Suprapubic skin (tissue), 3 donors: ENCODE measurements around the gene TTC28.

Source experiments
- POLR2A ChIP-seq, 2 donors: fragments of 450-650 bp; IDR thresholded peaks; one replicate each; pipeline ENCODE4 v1.6.1; 2017; ENCODE audit warnings: antibody characterized with exemption in 2 of 2, mild to moderate bottlenecking in 2 of 2, moderate library complexity in 2 of 2
- TF ChIP-seq, protein P1 (sequence below), 2 donors: fragments of 200-600 bp in 1 of 2; fragments of 450-650 bp in 1 of 2; sonication (generic) in 1 of 2; IDR thresholded peaks; one replicate each; pipeline ENCODE4 v1.5.1; 2016 to 2019; ENCODE audit warnings: antibody characterized with exemption in 2 of 2, mild to moderate bottlenecking in 1 of 2, moderate library complexity in 1 of 2

DNA sequence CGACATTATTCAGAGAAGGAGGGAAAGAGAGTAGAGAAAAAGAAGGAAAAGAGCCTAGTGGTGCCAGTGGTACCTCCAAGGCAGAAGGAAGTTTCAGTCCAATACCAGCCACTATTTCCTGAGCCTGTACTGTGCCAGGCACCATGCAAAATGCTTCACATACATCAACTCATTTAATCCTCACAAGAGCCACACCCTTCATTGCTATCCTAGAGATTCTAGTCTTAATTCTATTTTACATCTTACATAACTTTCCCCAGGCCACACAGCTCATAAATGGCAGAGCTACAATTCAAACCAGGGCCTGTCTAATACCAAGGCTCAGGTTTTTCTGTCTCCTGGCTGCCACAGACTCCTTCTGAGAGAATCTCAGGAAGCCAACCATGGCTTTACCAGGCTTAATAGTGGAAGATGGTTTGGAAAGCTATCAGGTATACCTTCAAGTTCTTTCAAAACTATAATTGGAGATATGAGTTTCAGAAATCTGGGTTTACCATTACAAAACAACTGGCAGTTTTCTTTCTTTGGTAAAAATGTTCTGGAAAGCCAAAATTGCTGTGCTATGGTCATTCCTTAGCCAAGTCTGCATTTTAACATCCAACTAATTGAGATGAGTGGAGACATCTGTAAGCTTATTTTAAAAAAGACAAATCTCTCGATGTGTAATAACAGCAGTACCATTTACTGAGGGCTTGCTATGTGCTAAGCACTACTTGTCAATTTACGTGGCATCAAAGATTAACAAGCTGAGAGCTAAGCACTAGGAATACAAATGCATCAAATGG lies 535.5 kb downstream of the TTC28 start:
- TF ChIP-seq, protein P1, sequence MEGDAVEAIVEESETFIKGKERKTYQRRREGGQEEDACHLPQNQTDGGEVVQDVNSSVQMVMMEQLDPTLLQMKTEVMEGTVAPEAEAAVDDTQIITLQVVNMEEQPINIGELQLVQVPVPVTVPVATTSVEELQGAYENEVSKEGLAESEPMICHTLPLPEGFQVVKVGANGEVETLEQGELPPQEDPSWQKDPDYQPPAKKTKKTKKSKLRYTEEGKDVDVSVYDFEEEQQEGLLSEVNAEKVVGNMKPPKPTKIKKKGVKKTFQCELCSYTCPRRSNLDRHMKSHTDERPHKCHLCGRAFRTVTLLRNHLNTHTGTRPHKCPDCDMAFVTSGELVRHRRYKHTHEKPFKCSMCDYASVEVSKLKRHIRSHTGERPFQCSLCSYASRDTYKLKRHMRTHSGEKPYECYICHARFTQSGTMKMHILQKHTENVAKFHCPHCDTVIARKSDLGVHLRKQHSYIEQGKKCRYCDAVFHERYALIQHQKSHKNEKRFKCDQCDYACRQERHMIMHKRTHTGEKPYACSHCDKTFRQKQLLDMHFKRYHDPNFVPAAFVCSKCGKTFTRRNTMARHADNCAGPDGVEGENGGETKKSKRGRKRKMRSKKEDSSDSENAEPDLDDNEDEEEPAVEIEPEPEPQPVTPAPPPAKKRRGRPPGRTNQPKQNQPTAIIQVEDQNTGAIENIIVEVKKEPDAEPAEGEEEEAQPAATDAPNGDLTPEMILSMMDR (IDR thresholded peaks at IDR 0.05) = no peak
- TF ChIP-seq POLR2A (IDR thresholded peaks at IDR 0.05) = no peak
